GM04504 (cell line): Measurements from ENCODE around the gene XPR1.

Source experiments
- DNase-seq: peaks from one replicate; pipeline ENCODE4 v3.0.0-alpha.2; 2012; ENCODE audit warnings: low read depth

Gene XPR1

GRCh38 chr1:180932378-180932777, 300.6 kb downstream of the XPR1 start:
- DNase-seq, result no peak

- no peak for DNase-seq
Observed at GRCh38 chr1:180933141-180933540, 301.3 kb downstream of the XPR1 start.

GRCh38 chr1:180934563-180934962, 302.7 kb downstream of the XPR1 start:
- DNase-seq, result no peak

- no peak for DNase-seq
Observed at GRCh38 chr1:180935326-180936109, 303.7 kb downstream of the XPR1 start.

GRCh38 chr1:180936110-180937011, 304.5 kb downstream of the XPR1 start:
- DNase-seq, result no peak

- no peak for DNase-seq
Observed at GRCh38 chr1:180937012-180937372, 305.2 kb downstream of the XPR1 start.

- no peak for DNase-seq
Observed at GRCh38 chr1:180937624-180938225, 305.9 kb downstream of the XPR1 start.

GRCh38 chr1:180939073-180939710, 307.4 kb downstream of the XPR1 start:
- no peak for DNase-seq

GRCh38 chr1:180939711-180940103, 307.9 kb downstream of the XPR1 start:
- no peak for DNase-seq
